ENCODE data around the gene BACH2. TPM values are rescaled to one million over a fixed set of nuclear protein-coding genes. Genes with fewer than 3 reads are reported as not detected.
"Not testable (repeated sequence)": the region's sequence is repeated elsewhere in the genome, so short reads cannot be mapped to it uniquely, and the experiment has no call there.

BACH2 gene
- total RNA-seq, 4 donors from 2014 or later: 4.2 to 9.8 (median 5.8) TPM

DNA sequence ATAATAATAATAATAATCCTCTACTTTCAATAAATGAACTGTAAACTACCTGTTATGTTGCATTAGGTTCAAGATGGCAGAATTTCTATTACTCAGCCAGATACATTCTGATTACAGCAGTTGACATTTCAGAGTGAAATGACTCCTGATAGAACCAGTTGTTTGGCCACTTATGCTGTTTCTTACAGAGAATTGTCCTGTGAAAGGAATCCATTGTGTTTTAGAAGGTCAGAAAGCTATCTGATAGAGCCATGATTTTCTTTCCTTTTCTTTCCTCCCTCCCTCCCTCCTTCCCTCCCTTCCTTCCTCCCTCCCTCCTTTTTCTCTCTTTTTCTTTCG is 385.8 kb downstream of the BACH2 start:
- no peaks in the 10 kb centered on the region for H3K27me3 ChIP-seq
- no peak overlapping the region for H3K27ac ChIP-seq (replicated peaks in 1 of 4)
- no peak for DNase-seq (ENCODE audit: extremely low spot score)
- no peaks in the 10 kb centered on the region for H3K4me1 ChIP-seq
- H3K9me3 ChIP-seq: peaks cover 0 to 4% (median 1%) of the 10 kb centered on the region in 4 donors
- no peaks in the 10 kb centered on the region for H3K36me3 ChIP-seq
- no peak for TF ChIP-seq POLR2AphosphoS5 (IDR thresholded peaks at IDR 0.05)
- no peak for TF ChIP-seq EP300 (IDR thresholded peaks at IDR 0.05)
- no peak for TF ChIP-seq POLR2A (IDR thresholded peaks at IDR 0.05; ENCODE audit: low read depth)
- no peak for TF ChIP-seq CTCF (IDR thresholded peaks at IDR 0.05)
- intact Hi-C loops (cut with DNase I): no loop called here
- H3K4me3 ChIP-seq: no peak overlapping the region
- WGBS: 58% methylated on average over 1 of the region's 1 CpG

- H3K4me3 ChIP-seq; H3K27ac ChIP-seq (replicated peaks in 1 of 4); H3K4me1 ChIP-seq; intact Hi-C loops (cut with DNase I); H3K9me3 ChIP-seq; H3K36me3 ChIP-seq; H3K27me3 ChIP-seq: not testable (repeated sequence)
- WGBS: 57% methylated on average over 10 of the region's 10 CpGs
- DNase-seq (ENCODE audit: extremely low spot score): peak; percentile 24
Measured at GRCh38 chr6:89910001-89910901, 386.4 kb downstream of the BACH2 start.

DNA sequence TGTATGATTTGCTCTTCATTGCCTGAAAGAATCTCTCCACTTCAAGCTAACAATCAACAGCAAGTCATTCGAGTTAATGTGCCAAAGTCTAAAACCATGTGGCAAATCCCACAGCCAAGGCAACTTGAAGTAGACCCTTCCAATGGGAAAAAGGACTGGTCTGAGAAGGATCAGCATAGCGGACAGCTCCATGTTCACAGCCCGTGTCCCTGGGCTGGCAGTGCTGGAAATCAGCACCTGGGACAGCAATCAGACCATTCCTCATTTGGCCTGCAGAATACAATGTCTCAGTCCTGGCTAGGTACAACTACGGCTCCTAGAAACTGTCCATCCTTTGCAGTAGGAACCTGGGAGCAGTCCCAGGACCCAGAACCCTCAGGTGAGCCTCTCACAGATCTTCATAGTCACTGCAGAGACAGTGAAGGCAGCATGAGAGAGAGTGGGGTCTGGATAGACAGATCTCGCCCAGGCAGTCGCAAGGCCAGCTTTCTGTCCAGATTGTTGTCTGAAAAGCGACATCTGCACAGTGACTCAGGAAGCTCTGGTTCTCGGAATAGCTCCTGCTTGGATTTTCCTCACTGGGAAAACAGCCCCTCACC is 401.3 kb downstream of the BACH2 start:
- DNase-seq (ENCODE audit: extremely low spot score): peak; percentile 57
- intact Hi-C loops (cut with DNase I): no loop called here
- Histone ChIP-seq H3K4me3 (no peak overlapping the region), H3K9me3 (no peaks in the 10 kb centered on the region), H3K4me1 (no peaks in the 10 kb centered on the region), H3K36me3 (no peaks in the 10 kb centered on the region), H3K27me3 (peaks cover 0 to 49% (median 0%) of the 10 kb centered on the region in 4 donors), H3K27ac (replicated peaks in 1 of 4) (no peak overlapping the region)
- TF ChIP-seq POLR2A (IDR thresholded peaks at IDR 0.05; ENCODE audit: low read depth) (no peak), POLR2AphosphoS5 (IDR thresholded peaks at IDR 0.05) (no peak), EP300 (IDR thresholded peaks at IDR 0.05) (no peak), CTCF (IDR thresholded peaks at IDR 0.05) (no peak)
- 38% methylated on average over 5 of the region's 8 CpGs for WGBS

DNA sequence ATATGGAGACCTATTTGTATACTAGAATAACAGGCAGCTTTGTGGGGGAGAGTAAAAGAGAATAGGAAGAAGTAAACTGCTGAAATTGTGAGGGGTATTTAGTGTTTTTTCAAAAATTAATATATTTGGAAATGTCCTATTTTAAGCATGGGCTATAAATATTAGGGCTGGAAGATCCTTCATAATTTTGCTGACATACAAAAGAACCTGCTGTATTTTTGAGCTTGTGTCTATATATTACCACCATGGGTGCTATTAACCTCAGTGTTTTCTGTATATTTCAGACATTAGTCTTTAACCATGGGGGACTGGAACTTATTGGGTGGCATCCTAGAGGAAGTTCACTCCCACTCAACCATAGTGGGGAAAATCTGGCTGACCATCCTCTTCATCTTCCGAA is 402.5 kb downstream of the BACH2 start, which contains the start of gene GJA10:
GJA10 (plus strand) TSS at position 301 of the 400 bp plus-strand sequence; CDS start at position 301, 0 bp downstream.
- peaks cover 0 to 49% (median 0%) of the 10 kb centered on the region in 4 donors for H3K27me3 ChIP-seq
- no peaks in the 10 kb centered on the region for H3K4me1 ChIP-seq
- intact Hi-C loops (cut with DNase I): no loop called here
- no peak within 1 kb of the TSS for H3K4me3 ChIP-seq
- no peak for TF ChIP-seq EP300 (IDR thresholded peaks at IDR 0.05)
- TF ChIP-seq POLR2AphosphoS5 (IDR thresholded peaks at IDR 0.05): no peak
- TF ChIP-seq CTCF (IDR thresholded peaks at IDR 0.05): no peak
- no peak for TF ChIP-seq POLR2A (IDR thresholded peaks at IDR 0.05; ENCODE audit: low read depth)
- H3K27ac ChIP-seq (replicated peaks in 1 of 4): no peak within 1 kb of the TSS
- H3K36me3 ChIP-seq: no peaks in the 10 kb centered on the region
- DNase-seq (ENCODE audit: extremely low spot score): no peak
- H3K9me3 ChIP-seq: no peaks in the 10 kb centered on the region
- 100% methylated on average over 1 of the region's 1 CpG for WGBS

GRCh38 chr6:89892577-89892976 is 404.1 kb downstream of the BACH2 start:
- H3K4me3 ChIP-seq; H3K9me3 ChIP-seq; H3K4me1 ChIP-seq; H3K27ac ChIP-seq (replicated peaks in 1 of 4); intact Hi-C loops (cut with DNase I); DNase-seq (ENCODE audit: extremely low spot score); H3K36me3 ChIP-seq: not testable (repeated sequence)
- 88% methylated on average over 8 of the region's 8 CpGs for WGBS
- peaks cover 0 to 62% (median 2%) of the 10 kb centered on the region in 4 donors for H3K27me3 ChIP-seq

DNA sequence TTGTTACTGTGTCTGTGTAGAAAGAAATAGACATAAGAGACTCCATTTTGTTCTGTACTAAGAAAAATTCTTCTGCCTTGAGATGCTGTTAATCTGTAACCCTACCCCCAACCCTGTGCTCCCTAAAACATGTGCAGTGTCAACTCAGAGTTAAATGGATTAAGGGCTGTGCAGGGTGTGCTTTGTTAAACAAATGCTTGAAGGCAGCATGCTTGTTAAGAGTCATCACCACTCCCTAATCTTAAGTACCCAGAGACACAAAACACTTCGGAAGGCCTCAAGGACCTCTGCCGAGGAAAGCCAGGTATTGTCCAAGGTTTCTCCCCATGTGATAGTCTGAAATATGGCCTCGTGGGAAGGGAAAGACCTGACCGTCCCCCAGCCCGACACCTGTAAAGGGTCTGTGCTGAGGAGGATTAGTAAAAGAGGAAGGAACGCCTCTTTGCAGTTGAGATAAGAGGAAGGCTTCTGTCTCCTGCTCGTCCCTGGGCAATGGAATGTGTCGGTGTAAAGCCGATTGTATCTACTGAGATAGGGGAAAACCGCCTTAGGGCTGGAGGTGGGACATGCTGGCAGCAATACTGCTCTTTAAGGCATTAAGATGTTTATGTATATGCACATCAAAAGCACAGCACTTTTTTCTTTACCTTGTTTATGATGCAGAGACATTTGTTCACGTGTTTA is 405.7 kb downstream of the BACH2 start:
- H3K27ac ChIP-seq (replicated peaks in 1 of 4); DNase-seq (ENCODE audit: extremely low spot score); H3K36me3 ChIP-seq; H3K4me3 ChIP-seq; intact Hi-C loops (cut with DNase I); H3K4me1 ChIP-seq; H3K9me3 ChIP-seq: not testable (repeated sequence)
- WGBS: 12% methylated on average over 11 of the region's 11 CpGs
- H3K27me3 ChIP-seq: peaks cover 0 to 74% (median 2%) of the 10 kb centered on the region in 4 donors
